Measurements from ENCODE around the gene YTHDF2. TPM values are rescaled to one million over a fixed set of nuclear protein-coding genes. Genes with fewer than 3 reads are reported as not detected.

The YTHDF2 gene
- total and polyA plus RNA-seq, 2 donors from 2014 or later = 38.2 to 61.0 TPM

DNA sequence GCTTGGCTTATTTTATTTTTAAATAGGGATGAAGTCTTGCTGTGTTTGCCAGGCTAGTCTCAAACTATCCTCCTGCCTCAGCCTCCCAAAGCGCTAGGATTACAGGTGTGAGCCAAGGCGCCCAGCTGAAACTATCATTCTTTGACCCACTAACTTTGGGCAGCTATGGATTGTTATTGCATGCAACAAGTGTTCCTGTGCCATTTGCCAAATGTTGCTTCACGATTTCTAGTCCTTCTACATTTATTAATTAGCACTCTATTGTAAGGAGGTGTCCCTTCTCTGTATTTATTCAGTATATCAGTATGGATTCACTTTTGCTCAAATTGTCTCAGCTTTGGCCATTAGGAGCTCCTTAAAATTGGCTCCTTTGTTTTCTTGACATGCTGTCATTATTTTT, 36.4 kb downstream of the YTHDF2 start:
- Histone ChIP-seq H3K27ac (ENCODE audit: low read depth in 2 of 2, low read length in 2 of 2) (no peak overlapping the region), H3K36me3 (ENCODE audit: control insufficient read depth in 2 of 3, insufficient read depth in 3 of 3, low read length in 3 of 3) (peaks cover 0 to 6% (median 2%) of the 10 kb centered on the region in 3 donors), H3K4me1 (ENCODE audit: control insufficient read depth in 2 of 3, insufficient read depth in 2 of 3, low read depth in 1 of 3, low read length in 3 of 3) (peaks cover 0 to 10% (median 9%) of the 10 kb centered on the region in 3 donors), H3K27me3 (ENCODE audit: control insufficient read depth, insufficient read depth, low read length) (no peaks in the 10 kb centered on the region), H3K9me3 (ENCODE audit: control insufficient read depth in 2 of 3, insufficient read depth in 1 of 3, low read length in 3 of 3) (no peaks in the 10 kb centered on the region), H3K9ac (ENCODE audit: low read length in 3 of 3) (no peak overlapping the region), H3K4me3 (ENCODE audit: low read length in 3 of 3) (no peak overlapping the region)
- intact Hi-C loops (cut with DNase I) = no loop called here
- TF ChIP-seq, protein P1, sequence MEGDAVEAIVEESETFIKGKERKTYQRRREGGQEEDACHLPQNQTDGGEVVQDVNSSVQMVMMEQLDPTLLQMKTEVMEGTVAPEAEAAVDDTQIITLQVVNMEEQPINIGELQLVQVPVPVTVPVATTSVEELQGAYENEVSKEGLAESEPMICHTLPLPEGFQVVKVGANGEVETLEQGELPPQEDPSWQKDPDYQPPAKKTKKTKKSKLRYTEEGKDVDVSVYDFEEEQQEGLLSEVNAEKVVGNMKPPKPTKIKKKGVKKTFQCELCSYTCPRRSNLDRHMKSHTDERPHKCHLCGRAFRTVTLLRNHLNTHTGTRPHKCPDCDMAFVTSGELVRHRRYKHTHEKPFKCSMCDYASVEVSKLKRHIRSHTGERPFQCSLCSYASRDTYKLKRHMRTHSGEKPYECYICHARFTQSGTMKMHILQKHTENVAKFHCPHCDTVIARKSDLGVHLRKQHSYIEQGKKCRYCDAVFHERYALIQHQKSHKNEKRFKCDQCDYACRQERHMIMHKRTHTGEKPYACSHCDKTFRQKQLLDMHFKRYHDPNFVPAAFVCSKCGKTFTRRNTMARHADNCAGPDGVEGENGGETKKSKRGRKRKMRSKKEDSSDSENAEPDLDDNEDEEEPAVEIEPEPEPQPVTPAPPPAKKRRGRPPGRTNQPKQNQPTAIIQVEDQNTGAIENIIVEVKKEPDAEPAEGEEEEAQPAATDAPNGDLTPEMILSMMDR (IDR thresholded peaks at IDR 0.05; ENCODE audit: borderline replicate concordance, extremely low read depth, insufficient read depth) = no peak
- DNase-seq = no peak
- FAIRE-seq = no peak

DNA sequence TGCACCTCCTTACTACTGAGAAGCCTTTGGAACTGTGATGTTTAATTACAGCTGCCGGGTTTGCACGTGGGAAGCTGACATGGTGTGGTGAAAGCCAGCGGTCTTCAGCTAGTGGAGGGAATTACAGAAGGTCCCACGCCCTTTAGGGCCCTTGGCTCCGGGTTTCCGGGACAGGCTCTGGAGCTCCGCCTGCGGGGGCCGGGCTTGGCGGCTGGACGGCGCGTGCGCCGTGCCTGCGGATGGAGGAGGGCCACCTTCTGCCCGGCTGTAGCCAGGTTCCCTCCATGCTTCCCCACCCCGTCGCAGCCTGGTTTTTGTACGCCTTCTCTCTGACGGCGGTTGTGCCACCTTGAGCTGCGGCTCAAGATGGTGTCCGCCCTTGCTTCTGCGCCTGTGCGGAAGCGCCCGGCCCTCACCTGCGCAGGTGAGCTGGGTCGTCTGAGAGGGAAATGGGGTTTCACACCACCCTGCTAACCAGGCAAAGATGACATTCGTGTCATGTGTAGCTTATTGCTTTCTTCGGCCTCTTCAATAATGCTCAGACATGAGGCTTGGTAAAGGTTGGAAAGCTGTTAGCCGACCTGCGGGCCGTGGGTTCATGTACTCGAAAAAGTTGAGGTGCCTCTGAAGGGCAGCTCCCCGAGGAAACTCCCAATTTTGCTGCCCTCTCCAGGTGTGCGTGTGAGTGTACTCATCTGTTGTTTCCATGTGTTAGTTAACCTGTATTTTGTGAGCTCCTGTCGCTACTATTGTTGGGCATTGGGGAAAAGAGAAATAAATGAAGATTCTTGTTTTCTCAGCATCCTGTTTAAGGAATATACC, 38.6 kb downstream of the YTHDF2 start:
- H3K27ac ChIP-seq (ENCODE audit: low read depth in 2 of 2, low read length in 2 of 2) = peak overlapping the region; percentile 7 to 41
- no peaks in the 10 kb centered on the region for H3K9me3 ChIP-seq (ENCODE audit: control insufficient read depth in 2 of 3, insufficient read depth in 1 of 3, low read length in 3 of 3)
- H3K4me3 ChIP-seq (ENCODE audit: low read length in 3 of 3) = peak overlapping the region; percentile 59 to 87 (median 61)
- peaks cover 0 to 10% (median 9%) of the 10 kb centered on the region in 3 donors for H3K4me1 ChIP-seq (ENCODE audit: control insufficient read depth in 2 of 3, insufficient read depth in 2 of 3, low read depth in 1 of 3, low read length in 3 of 3)
- intact Hi-C loops (cut with DNase I) = no loop called here
- H3K27me3 ChIP-seq (ENCODE audit: control insufficient read depth, insufficient read depth, low read length) = no peaks in the 10 kb centered on the region
- DNase-seq (peak; percentile 77 to 92 (median 83)), FAIRE-seq (no peak)
- H3K36me3 ChIP-seq (ENCODE audit: control insufficient read depth in 2 of 3, insufficient read depth in 3 of 3, low read length in 3 of 3) = peaks cover 0 to 2% (median 0%) of the 10 kb centered on the region in 3 donors
- peak overlapping the region; percentile 22 to 67 (median 45) for H3K9ac ChIP-seq (ENCODE audit: low read length in 3 of 3)
- TF ChIP-seq, protein P1 (IDR thresholded peaks at IDR 0.05; ENCODE audit: borderline replicate concordance, extremely low read depth, insufficient read depth) = no peak

DNA sequence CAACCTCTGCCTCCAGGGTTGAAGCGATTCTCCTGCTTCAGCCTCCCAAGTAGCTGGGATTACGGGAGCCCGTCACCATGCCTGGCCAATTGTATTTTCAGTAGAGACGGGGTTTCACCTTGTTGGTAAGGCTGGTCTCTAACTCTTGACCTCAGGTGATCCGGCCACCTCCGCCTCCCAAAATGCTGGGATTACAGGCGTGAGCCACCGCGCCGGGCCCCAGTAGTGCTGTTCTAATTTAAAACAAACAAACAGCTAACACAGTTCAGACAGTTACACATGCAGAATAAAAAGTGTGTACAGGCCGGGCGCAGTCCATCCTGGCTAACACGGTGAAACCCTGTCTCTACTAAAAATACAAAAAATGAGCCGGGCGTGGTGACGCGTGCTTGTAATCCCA, 39.6 kb downstream of the YTHDF2 start:
- Histone ChIP-seq H3K9ac (ENCODE audit: low read length in 3 of 3) (no peak overlapping the region), H3K4me1 (ENCODE audit: control insufficient read depth in 2 of 3, insufficient read depth in 2 of 3, low read depth in 1 of 3, low read length in 3 of 3) (peaks cover 0 to 10% (median 9%) of the 10 kb centered on the region in 3 donors), H3K9me3 (ENCODE audit: control insufficient read depth in 2 of 3, insufficient read depth in 1 of 3, low read length in 3 of 3) (no peaks in the 10 kb centered on the region), H3K27me3 (ENCODE audit: control insufficient read depth, insufficient read depth, low read length) (no peaks in the 10 kb centered on the region), H3K36me3 (ENCODE audit: control insufficient read depth in 2 of 3, insufficient read depth in 3 of 3, low read length in 3 of 3) (no peaks in the 10 kb centered on the region), H3K27ac (ENCODE audit: low read depth in 2 of 2, low read length in 2 of 2) (no peak overlapping the region), H3K4me3 (ENCODE audit: low read length in 3 of 3) (no peak overlapping the region)
- DNase-seq (no peak), FAIRE-seq (no peak)
- TF ChIP-seq, protein P1 (IDR thresholded peaks at IDR 0.05; ENCODE audit: borderline replicate concordance, extremely low read depth, insufficient read depth) = no peak
- intact Hi-C loops (cut with DNase I) = no loop called here
